HG03571 (cell line): ENCODE results near the gene PLB1.

ENCODE experiments used
- ATAC-seq: cut with Tn5 transposase; IDR thresholded peaks from one replicate; pipeline ENCODE4 v1.9.1; 2021; ENCODE audit not compliant: unreplicated experiment

PLB1 gene

DNA sequence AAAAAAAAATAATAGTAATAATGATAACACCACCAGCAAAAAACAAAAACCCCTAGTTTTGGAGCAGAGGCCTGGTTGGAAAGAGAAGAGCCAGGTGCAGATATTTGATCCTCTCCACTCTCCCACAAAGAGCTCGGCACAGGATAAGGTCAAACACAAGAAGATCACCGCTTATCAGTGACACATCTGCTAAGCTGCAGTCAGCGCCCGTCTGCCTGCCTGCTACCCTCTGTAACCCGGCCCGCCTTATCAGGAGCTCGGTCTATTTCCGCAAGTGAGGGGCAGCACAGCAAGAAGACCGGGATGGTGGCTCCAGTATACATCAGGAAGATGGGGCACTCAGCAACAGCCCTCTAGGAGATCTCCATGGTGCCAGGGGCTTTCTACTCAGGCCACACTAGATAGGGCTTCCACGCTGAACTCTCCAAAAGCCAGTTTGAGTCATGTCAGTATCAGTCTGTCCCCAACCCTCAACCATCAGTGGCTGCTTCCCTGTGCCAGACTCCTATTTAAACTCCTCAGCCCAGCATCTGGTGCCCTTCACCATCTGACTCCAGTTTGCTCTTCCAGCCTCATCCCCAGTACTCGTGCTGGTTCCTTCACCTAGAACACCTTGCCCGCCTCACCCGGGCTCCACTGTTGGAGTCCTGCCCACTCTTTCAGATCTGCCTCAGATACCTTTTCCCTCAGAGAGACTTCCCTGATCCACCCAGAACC lies 188.4 kb downstream of the PLB1 start:
- no peak for ATAC-seq

DNA sequence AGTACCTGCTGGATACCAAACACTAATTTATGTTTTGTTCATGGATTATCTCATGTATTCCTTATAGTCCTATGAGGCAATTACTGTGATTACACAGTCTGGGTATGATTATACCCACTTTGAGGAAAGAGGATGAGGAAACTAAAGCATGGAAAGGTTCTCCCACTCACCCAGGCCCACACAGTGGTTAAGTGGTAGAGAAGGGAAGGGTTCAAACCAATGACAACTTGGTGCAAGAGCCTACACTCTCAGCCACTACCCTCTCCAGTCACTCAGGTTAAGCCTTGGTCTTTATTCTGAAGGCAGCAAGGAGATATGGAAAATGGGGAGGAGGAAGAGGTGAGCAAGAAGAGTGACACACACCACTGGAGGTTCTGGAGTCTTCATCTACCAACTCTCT lies 191.3 kb downstream of the PLB1 start:
- no peak for ATAC-seq

DNA sequence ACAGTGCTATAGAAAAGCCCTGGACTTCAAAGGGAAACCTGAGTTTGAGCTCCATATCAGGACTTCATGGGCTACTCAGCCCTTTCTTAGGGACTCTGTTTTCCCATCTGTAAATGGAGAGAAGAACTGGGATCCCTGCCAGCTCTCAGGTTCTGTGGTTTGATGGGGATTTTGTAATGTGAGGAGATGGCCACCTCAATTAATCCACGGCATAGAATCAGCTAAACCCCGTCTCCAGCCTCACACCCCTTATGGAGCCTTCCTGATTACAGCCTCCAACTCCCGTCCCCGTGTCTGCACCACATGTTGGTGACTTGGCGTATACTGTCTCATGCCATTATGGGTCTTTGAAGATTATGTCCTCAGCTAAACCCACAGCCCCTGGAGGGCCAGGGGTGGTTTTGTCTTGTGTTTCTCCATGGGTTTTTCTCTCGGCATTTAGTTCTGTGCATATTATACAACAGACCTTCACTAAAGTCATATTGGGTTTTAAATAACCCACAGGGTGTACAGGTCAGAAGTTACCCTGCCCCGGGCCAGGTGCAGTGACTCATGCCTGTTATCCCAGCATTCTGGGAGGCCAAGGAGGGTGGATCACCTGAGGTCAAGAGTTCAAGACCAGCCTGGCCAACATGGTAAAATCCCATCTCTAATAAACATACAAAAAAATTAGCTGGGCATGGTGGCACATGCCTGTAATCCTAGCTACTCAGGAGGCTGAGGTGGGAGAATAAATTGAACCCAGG lies 192.0 kb downstream of the PLB1 start:
- no peak for ATAC-seq

DNA sequence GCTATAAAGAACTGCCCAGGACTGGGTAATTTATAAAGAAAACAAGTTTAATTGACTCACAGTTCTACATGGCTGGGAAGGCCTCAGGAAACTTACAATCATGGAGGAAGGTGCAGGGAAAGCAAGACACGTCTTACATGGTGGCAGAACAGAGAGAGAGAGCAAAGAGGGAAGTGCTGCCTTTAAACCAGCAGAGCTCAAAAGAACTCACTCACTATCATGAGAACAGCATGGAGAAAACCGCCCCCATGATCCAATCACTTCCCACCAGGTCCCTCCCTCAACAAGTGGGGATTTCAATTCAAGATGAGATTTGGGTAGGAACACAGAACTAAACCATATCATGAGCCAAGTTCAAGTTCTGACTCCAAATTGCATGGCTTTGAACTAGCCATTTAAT lies 193.0 kb downstream of the PLB1 start:
- ATAC-seq = no peak

DNA sequence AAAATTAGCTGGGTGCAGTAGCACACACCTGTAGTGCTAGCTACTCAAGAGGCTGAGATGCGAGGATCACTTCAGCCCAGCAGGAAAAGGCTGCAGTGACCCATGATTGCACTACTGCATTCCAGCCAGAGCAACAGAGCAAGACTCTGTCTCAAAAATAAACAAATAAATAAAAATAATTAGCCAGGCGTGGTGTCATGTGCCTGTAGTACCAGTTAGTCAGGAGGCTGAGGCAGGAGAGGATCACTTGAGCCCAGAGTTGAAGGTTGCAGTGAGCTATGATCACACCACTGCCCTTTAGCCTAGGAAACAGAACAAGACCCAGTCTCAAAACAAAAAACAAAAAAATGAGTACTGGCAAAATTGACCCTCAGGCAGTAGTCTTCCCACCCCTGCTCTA lies 193.9 kb downstream of the PLB1 start:
- no peak for ATAC-seq

DNA sequence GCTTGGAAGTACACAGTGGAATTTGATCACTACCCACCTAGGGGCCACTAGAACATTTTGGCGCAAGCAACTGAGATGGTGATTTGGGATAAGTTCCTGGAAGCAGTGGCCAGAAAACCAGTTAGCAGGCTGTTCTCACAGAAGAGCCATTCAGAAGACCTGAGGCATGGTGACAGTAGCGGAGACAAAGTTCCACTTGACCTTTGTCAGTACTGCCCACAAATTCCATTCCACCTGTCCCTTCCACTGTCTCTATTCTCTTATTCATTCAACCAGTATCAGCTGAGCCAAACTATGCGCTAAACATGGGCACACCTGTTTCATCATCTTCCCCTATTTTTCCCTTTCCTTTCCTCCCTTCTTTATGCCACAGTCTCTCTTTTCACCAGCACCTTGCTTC lies 196.6 kb downstream of the PLB1 start:
- no peak for ATAC-seq

DNA sequence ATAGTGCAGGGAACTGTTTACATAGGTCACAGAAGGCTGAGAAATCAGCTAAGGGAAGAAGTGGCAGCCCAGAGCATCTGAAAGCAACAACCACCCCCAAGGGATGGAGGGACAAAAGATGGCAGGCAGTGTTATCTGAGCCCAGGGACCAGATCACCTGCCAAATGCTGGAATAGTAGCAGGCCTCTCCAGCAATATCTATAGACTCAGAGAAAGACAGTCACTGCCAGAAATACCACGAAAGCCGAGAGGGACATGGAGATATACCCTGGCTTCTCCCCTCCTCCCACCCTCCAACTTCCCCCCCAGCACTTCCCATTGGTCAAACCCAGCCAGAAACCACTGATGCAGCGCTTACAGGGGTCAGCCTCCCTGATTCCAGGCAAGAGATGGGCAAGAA lies 197.4 kb downstream of the PLB1 start:
- no peak for ATAC-seq
